ENCODE results near the gene FGR.
"Not testable (repeated sequence)": the region's sequence is repeated elsewhere in the genome, so short reads cannot be mapped to it uniquely, and the experiment has no call there.

The FGR gene

GRCh38 chr1:27660300-27660835, 25.4 kb upstream of the FGR start:
- no peak for DNase-seq (ENCODE audit: low read depth in 2 of 2)

GRCh38 chr1:27659497-27660299, 24.7 kb upstream of the FGR start:
- DNase-seq (ENCODE audit: low read depth in 2 of 2) = peak; percentile 62 to 65

DNA sequence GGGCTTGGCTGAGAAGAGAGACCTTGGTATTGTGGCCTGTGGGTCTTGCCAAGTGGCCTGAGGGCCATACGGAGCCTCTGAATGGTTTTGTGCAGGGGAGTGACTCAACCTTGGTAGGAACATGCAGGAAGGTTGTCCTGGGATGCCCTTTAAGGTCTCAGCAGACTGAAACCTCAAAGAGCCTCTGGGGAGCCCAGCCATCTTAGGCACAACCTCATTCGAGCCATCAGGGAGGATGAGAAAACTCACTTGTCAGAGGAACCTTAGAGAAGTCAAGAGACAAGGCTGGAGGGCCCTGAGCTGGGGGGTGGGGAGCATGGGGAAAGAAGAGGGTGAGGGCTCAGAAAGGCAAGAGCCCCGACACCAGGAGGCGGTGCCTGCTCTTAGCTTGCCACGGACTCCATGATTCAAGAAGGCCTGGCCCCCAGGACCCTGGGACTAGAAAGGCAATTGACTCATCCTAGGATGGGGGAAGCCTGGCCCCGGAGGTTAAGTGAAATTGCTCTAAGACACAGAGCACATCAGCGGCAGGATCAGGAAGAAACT, 24.0 kb upstream of the FGR start:
- DNase-seq (ENCODE audit: low read depth in 2 of 2) = peak in 1 of 2 experiments; percentile 25

DNA sequence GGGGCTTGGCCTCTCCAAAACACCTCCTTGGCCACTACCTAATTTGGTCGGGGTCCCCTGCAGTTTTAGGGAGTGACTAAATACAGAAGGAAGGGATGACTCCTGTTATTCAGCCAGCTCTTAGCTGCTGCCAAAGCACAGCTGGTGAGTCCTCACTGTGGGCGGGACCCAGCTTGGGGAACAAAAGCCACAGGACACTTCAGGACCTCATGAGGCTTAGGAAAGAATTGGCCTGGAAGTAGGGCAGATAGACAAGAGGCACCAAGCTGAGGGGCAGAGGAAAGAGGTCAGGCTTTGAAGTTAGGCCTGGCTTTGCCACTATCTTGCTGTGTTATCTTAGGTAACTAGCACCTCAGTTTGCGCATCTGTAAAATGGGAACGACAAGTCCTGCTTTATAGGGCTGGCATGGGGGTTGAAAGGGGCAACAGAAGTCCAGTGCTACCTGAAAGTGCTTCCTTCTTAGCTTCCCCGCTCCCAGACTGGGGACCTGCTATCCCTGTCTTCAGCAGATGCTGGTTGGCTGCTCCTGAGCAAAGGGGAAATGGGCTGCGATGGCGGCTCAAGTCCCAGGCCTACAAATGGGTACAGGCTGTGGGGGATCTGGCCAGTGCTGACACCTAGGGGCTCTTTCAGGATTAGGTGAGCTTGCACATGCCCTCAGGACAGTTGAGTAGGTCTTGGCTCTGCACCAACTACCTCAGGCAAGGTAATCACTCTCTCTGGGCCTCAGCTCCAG, 21.3 kb upstream of the FGR start:
- peak in 1 of 2 experiments; percentile 20 for DNase-seq (ENCODE audit: low read depth in 2 of 2)

GRCh38 chr1:27655151-27655937, 20.4 kb upstream of the FGR start:
- no peak for DNase-seq (ENCODE audit: low read depth in 2 of 2)

- no peak for DNase-seq (ENCODE audit: low read depth in 2 of 2)
These were observed 17.3 kb upstream of the FGR start for GRCh38 chr1:27652111-27652864.

DNA sequence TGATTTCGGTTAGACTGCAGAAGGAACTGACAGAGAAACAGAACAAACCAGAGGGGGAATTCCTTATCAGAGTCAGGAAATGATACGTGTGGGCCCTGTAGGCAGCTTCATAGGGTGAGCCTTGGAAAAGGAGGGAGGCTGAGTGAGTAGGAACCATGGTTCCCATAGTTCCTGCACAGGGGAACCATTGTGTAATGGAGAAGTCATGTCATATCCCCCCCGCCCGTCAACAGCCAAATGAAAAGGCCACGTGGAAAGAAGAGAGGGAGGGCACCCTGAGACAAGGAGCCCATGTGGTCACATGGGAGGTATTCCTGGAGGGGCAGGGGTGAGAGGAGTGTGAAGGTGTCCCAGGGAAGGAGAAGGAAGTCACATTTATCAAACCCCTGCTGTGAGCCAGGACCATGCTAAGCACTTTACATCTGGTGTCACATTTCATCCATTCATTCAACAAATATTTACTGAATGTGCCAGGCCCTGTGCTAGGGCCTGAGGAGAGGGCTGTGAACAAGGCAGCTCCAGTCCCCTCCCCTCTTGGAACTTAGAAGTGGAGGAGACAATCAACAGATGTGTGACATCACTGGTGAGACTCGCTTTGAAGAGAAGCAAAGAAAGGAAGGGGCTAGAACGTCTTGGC, 15.7 kb upstream of the FGR start:
- peak; percentile 39 to 55 for DNase-seq (ENCODE audit: low read depth in 2 of 2)

DNA sequence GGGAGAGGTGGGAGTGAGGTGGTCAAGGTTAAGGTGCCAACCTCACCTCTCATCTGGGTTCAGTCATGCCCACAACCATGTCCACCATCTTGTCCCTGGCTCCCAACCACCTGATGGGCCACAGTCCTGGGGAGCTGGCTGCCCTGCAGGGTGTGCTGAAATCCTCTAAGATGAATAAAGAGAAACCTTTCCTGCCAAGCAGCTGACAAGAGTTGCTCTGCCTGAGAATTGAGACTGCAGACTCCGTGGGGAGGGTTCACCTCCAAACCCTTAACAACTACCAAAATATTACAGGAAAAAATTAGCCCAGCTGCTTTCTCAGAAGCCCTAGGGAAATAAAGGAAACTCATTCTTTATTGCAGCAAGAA, 15.2 kb upstream of the FGR start:
- no peak for DNase-seq (ENCODE audit: low read depth in 2 of 2)

DNA sequence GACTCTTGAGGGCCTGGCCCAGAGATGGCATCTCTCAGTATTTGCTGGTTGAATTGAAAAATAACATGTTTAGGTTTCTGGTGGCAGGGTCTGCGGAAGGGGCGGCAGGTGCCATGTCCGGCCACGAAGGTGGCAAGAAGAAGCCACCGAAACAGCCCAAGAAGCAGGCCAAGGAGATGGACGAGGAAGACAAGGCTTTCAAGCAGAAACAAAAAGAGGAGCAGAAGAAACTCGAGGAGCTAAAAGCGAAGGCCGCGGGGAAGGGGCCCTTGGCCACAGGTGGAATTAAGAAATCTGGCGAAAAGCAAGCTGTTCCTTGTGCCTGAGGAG, 14.3 kb upstream of the FGR start:
- no peak for DNase-seq (ENCODE audit: low read depth in 2 of 2)

DNA sequence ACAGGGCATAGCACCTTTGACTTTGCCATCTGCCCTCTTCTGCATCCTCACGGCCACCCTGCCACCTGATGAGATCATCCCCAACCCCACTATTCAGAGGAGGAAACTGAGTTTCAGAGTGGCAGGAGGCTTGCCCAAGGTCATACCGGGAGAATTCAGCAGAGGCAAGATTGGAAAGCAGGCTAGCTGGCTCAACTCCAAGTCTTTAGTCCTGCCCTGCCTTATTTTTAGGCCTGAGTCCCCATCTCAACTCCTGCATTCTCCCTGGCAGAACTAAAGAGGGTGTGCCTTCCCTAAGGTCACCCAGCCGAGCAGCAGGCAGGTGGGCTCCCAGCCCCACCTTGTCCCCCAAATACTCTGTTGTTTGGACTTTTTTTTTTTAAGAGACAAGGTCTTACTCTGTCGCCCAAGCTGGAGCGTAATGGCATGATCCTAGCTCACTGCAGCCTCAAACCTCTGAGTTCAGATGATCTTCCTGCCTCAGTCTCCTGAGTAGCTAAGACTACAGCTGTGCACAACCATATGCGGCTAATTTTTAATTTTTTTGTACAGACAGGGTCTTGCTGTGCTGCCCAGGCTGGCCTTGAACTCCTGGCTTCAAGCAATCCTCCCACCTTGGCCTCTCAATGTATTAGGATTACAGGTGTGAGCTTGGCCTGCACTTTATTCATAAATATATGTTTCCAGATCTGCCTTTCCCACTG, 13.8 kb upstream of the FGR start:
- no peak for DNase-seq (ENCODE audit: low read depth in 2 of 2)

DNA sequence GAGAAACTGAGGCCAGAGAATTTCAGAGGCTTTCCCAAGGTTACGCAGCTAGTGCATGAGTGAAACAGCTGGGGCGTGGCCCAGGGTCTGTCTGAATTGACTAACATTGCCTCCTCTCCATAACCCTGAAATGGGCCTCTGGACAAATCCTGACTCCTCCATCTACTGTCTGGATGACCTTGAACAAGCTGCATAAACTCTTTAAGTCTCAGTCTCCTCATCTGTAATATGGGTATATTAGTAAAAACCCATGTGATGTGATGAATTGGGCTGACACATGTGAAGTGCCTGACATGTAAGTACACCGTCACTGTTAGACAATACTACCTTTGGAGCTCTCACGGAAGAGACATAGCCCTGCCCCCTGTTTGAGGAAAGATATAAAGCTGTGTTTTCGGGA, 12.3 kb upstream of the FGR start:
- DNase-seq (ENCODE audit: low read depth in 2 of 2) = no peak

DNA sequence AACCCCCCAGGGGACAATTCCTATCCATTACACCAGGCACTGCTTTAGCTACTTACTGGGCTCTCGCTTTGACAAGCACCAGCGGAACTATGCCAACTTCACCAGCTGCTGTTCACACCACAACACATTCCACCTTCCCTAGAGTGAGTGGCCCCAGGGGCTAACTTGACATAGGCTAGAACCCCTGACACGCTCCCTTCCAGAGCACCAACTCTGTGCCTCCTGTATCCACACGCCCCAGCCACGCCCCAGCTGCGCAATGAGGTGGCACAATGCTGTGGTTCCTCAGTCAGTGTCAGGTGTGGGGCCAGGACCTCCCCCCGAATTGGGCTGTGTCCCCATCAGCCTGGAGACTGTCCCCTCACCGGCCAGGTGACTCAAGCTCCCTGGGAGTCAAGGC, 11.7 kb upstream of the FGR start:
- no peak for DNase-seq (ENCODE audit: low read depth in 2 of 2)

DNA sequence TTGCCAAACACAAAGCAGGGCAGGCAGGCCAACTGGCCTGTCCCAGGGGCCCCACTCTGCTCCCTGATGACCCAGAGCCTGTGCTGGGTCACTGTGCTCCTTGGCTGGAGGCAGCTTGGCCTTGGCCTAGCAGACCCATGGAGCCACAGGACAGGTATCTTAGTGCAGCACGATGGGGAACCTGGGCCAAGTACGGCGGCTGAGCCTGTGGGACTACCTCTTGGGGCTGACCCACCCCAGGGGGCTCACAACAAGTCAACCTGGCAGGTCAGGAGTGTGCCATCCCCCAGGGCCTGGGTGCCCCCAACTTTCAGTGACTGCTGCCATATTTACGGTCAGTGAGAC, 10.1 kb upstream of the FGR start:
- no peak for DNase-seq (ENCODE audit: low read depth in 2 of 2)

DNA sequence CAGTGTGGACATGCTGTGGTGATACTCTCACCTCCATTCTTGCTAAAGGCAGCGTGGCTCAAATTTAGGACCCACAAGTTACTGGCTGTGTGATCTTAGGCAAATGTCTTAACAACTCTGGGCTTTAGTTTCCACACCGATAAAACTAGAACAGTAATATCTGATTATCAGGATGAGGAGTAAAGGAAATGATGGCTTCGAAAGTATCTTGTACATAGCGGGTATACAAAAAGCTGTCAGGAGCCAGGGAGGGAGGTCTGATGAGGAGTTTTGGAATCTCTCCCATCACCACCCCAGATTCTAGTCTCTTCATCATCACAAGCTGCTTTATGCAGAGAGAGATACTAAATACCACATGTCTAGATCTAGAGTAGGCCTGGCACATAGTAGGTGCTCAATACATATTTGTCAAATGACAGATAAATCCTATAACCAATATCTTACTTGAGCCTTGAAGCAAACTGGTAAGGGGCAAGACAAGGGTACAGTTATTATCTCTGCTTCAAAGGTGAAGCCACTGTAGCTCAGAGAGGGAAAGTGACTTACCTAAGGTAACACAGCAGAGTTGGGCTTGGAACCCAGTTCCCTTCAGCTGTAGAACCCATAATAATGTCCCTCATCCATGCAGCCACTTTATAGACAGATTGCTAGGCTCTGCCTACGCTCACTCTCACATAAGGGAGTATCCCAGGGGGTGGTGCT, 9.5 kb upstream of the FGR start:
- no peak for DNase-seq (ENCODE audit: low read depth in 2 of 2)

GRCh38 chr1:27643600-27644368, 8.8 kb upstream of the FGR start:
- DNase-seq (ENCODE audit: low read depth in 2 of 2) = no peak

- not testable (repeated sequence) for DNase-seq (ENCODE audit: low read depth in 2 of 2)
These were observed 5.5 kb upstream of the FGR start for GRCh38 chr1:27640514-27640913.

DNA sequence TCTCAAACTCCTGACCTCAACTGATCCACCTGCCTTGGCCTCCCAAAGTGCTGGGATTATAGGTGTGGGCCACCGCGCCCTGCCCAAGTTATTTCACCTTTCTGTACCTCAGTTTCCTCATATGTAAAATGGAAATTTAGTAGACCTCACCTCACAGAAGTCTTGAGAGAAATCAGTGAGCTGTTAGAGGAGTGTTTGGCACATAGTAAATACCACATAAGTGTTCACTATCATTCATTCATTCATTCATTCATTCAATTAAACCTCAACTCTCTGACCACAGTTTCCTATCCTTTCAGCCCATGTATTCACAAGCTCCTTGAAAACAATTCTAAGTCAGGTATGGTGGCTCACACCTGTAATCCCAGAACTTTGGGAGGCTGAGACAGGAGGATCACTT, 3.8 kb upstream of the FGR start:
- DNase-seq (ENCODE audit: low read depth in 2 of 2) = no peak

DNA sequence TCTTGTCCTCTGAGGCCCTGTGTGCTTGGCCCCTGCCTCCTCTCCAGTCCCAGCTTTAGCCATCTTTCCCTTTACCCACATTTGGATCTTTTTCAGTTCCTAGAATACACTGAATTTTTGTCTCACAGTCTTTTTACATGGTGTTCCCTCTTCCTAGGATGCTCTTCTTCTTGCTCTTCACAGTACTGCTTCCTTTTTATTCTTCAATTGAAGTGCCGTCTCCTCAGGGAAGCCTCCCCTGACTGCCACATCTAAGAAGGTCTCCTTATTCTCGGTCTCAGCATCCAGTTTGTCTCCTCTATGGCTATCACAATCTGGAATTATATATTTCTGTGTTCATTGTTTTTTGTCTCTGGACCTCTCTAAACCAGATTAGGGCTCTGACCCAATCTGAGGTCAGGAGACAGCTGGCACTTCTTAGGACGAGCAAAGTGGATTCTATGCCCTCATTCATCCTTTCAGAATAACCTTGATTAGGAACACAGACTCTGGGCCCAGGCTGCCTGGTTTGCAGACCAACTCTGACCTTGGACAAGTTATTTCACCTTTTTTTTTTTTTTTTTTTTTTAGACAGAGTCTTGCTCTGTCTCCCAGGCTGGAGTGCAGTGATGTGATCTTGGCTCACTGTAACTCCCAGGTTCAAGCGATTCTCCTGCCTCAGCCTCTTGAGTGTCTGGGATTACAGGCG, 3.2 kb upstream of the FGR start:
- no peak for DNase-seq (ENCODE audit: low read depth in 2 of 2)

Measured in fibroblast of skin of left quadriceps (primary cell).